Mesothelial cell of epicardium (in vitro differentiated cells): Measurements from ENCODE around the gene MSGN1. TPM values are rescaled to one million over a fixed set of nuclear protein-coding genes. Genes with fewer than 3 reads are reported as not detected.

Source experiments
- DNase-seq, 2 experiments: peaks; one replicate each; pipeline ENCODE4 v3.0.0; 2021; ENCODE audit warnings: low spot score in 2 of 2; ENCODE audit not compliant: unreplicated experiment in 2 of 2
- H3K27ac Mint-ChIP-seq: 2 replicates; pipeline ENCODE4 v1.8.0; 2021; ENCODE audit warnings: mixed read lengths
- H3K27me3 Mint-ChIP-seq: 2 replicates; pipeline ENCODE4 v1.8.0; 2021; ENCODE audit warnings: low read depth, mixed read lengths
- H3K36me3 Mint-ChIP-seq: 2 replicates; pipeline ENCODE4 v1.8.0; 2021; ENCODE audit warnings: mixed read lengths
- H3K4me1 Mint-ChIP-seq: 2 replicates; pipeline ENCODE4 v1.8.0; 2021; ENCODE audit warnings: mixed read lengths
- H3K4me3 Mint-ChIP-seq: 2 replicates; pipeline ENCODE4 v1.8.0; 2021; ENCODE audit warnings: mild to moderate bottlenecking, moderate library complexity, mixed read lengths
- H3K9me3 Mint-ChIP-seq: 2 replicates; pipeline ENCODE4 v1.8.0; 2021; ENCODE audit warnings: mixed read lengths
- total RNA-seq: library from RNA; stranded (reverse); gene quantifications from 3 replicates; pipeline ENCODE4 v1.2.1, GENCODE V29; 2021
- TF ChIP-seq, protein P1 (sequence below): fragments of 200-600 bp; sonication (generic); IDR thresholded peaks from one replicate; pipeline ENCODE4 v1.5.0; 2021; ENCODE audit warnings: antibody characterized with exemption; ENCODE audit not compliant: unreplicated experiment

Gene MSGN1
- total RNA-seq, 1 donor from 2014 or later = not detected

DNA sequence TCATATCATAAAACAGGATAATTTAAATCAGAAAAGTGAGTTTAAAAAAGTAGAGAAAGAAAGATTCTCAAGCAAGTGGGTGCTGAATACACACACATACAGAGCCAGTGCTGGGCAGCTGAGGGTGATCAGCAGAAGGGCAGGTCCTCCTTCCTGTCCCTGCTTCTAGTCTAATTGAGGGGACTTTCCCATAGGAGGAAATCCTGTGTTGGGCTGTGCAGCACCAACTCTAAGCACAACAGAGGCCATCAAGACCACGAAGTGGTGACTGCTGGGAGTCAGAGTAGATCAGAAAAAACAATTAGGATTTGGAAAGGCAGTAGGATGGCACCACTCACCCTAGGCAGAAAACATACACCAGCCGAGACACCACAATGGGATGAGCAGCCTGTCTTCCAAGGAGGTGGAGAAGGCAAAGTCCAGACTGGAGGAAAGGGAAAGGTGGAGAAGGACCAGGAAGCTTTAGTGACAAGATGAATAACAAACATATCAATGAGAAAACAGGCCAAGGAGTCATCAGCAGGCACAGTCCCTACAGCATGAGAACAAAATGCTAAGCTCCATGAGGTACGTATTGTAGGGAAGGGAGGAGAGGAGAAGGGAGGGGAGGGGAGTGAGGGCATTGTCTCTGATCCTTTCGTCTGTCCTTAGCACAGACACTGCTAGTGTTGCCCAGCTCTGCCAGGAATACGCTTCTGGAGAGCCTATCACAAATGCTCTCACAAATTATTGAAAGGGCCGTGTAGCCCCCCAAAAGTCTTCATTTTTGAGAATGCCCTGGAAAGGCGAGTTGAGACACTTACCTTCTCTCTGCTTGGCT lies 16.7 kb upstream of the MSGN1 start:
- Mint-ChIP-seq H3K27me3 (peaks cover 21% of the 10 kb centered on the region), H3K27ac (no peak overlapping the region), H3K4me1 (peaks cover 12% of the 10 kb centered on the region), H3K9me3 (no peaks in the 10 kb centered on the region), H3K36me3 (no peaks in the 10 kb centered on the region), H3K4me3 (no peak overlapping the region)
- DNase-seq = no peak
- TF ChIP-seq, protein P1, sequence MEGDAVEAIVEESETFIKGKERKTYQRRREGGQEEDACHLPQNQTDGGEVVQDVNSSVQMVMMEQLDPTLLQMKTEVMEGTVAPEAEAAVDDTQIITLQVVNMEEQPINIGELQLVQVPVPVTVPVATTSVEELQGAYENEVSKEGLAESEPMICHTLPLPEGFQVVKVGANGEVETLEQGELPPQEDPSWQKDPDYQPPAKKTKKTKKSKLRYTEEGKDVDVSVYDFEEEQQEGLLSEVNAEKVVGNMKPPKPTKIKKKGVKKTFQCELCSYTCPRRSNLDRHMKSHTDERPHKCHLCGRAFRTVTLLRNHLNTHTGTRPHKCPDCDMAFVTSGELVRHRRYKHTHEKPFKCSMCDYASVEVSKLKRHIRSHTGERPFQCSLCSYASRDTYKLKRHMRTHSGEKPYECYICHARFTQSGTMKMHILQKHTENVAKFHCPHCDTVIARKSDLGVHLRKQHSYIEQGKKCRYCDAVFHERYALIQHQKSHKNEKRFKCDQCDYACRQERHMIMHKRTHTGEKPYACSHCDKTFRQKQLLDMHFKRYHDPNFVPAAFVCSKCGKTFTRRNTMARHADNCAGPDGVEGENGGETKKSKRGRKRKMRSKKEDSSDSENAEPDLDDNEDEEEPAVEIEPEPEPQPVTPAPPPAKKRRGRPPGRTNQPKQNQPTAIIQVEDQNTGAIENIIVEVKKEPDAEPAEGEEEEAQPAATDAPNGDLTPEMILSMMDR = no peak

GRCh38 chr2:17800219-17800618 lies 16.0 kb upstream of the MSGN1 start:
- TF ChIP-seq, protein P1 = no peak
- H3K9me3 Mint-ChIP-seq = no peaks in the 10 kb centered on the region
- peaks cover 12% of the 10 kb centered on the region for H3K4me1 Mint-ChIP-seq
- no peak overlapping the region for H3K27ac Mint-ChIP-seq
- no peak overlapping the region for H3K4me3 Mint-ChIP-seq
- DNase-seq = no peak
- H3K36me3 Mint-ChIP-seq = no peaks in the 10 kb centered on the region
- H3K27me3 Mint-ChIP-seq = peaks cover 19% of the 10 kb centered on the region

DNA sequence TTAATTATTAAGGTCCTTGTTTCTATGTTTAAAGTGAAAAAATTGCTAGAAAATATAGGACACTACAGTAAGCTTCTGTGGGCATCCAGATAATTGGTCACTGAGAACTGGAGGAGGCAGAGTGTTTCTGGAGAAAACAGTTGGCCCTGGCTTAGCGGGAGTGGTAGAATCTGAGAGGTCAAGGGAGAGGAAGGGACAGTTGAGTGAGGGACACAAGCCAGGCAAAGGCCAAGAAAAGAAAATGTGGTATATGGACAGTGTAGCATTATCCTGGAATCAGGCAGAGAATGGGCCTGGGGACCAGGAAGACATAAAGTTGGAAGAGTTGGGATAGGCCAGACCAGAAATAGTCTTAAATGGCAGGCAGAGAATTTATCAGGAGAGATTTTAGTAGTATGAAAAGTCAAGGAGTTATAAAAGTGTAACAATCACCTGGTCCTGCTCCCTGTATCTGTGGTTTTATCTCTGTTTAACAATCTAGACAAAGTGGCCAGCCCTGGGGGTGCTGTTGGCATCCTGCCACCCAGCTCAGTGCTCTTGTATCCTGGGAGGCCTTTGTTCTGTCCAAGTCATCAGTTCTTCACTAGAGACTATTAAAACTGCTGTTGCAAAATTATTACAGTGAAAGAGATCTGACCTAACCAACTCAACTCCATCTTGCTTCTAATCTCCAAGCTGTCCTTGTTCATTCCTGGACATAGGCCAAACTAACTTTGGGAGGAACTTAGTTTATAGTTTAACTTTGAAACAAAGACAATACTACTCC lies 15.4 kb upstream of the MSGN1 start:
- no peaks in the 10 kb centered on the region for H3K36me3 Mint-ChIP-seq
- H3K27me3 Mint-ChIP-seq = peaks cover 16% of the 10 kb centered on the region
- H3K4me1 Mint-ChIP-seq = peaks cover 12% of the 10 kb centered on the region
- no peak overlapping the region for H3K4me3 Mint-ChIP-seq
- H3K27ac Mint-ChIP-seq = peak overlapping the region; percentile 53
- TF ChIP-seq, protein P1 = no peak
- no peaks in the 10 kb centered on the region for H3K9me3 Mint-ChIP-seq
- DNase-seq = no peak

GRCh38 chr2:17803497-17803896 lies 12.8 kb upstream of the MSGN1 start:
- Mint-ChIP-seq H3K4me1 (peaks cover 12% of the 10 kb centered on the region), H3K9me3 (no peaks in the 10 kb centered on the region), H3K27me3 (peaks cover 9% of the 10 kb centered on the region), H3K4me3 (no peak overlapping the region), H3K36me3 (no peaks in the 10 kb centered on the region), H3K27ac (no peak overlapping the region)
- TF ChIP-seq, protein P1 = no peak
- DNase-seq = no peak

DNA sequence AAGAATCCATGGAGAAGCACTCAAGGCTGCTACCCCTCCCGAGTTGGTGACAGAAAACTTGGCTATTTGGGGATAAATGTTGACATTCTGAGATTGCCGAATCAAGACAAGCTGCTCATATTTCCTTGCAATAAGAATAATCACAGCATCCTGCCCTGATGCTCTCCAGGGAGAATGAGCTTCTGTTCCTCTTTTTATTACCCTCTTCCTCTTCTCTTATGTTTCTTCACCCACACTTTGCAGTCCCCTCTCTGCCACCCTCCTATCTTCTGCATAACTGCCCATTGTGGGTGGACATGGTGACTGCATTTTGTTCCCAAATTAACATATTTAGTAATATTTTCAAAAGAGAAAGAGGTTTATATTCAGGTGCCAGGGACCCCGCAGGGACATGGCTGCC lies 11.9 kb upstream of the MSGN1 start:
- TF ChIP-seq, protein P1 = no peak
- Mint-ChIP-seq H3K27ac (no peak overlapping the region), H3K27me3 (peaks cover 3% of the 10 kb centered on the region), H3K4me3 (no peak overlapping the region), H3K4me1 (peaks cover 12% of the 10 kb centered on the region), H3K9me3 (no peaks in the 10 kb centered on the region), H3K36me3 (no peaks in the 10 kb centered on the region)
- DNase-seq = no peak
